8988T (cell line): ENCODE data around the gene TLR1.
"Not testable (repeated sequence)": the region's sequence is repeated elsewhere in the genome, so short reads cannot be mapped to it uniquely, and the experiment has no call there.

Experiments used
- DNase-seq: peaks from one replicate; pipeline ENCODE4 v3.0.0; 2011

Gene TLR1

DNA sequence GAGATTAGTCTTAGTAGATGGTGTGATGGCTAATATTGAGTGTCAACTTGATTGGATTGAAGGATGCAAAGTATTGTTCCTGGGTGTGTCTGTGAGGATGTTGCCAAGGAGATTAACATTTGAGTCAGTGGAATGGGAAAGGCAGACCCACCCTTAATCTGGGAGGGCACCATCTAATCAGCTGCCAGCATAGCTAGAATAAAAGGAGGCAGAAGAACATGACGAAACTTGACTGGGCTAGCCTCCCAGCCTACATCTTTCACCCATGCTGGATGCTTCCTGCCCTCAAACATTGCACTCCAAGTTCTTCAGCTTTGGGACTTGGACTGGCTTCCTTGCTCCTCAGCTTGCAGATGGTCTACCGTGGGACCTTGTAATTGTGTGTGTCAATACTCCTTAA is 34.3 kb downstream of the TLR1 start:
- not testable (repeated sequence) for DNase-seq

DNA sequence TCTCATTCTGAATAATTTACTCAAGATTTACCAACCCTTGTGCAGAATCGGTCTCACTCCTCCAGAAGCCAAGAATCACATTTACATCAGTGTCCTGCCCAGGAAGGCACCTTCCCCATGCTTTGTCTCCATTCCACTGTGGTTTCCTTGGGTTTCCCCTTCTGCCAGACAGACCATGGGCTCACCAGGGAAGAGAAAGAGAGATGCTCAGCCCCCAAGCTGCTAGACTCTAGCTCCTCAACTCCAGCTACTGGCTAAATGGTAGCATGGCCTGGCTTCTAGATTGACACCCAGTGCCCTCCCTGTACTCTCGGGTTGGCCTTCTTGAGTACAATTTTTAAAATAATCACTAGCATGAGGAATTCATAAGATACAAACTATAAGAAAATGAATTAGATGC is 34.7 kb downstream of the TLR1 start:
- no peak for DNase-seq

DNA sequence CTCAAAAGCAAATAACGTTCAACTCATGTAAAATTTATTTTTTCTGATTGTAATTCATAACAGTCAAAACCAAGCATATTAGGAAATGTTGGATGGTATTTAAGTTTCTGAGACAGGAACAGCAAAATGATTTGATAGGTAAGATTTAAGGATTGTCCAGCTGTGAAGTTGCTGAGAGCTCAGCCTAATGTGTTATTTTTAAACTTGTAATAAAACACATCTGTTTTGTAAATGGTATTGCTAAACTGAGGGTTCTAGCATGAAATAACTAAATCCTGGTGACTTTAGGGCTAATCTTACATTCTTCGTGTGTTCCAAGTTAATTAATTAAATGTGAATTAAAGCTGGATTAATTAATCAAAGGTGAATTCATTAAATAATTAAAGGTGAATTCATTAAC is 35.1 kb downstream of the TLR1 start:
- DNase-seq: no peak

GRCh38 chr4:38768968-38769394 is 35.6 kb downstream of the TLR1 start:
- DNase-seq: no peak

DNA sequence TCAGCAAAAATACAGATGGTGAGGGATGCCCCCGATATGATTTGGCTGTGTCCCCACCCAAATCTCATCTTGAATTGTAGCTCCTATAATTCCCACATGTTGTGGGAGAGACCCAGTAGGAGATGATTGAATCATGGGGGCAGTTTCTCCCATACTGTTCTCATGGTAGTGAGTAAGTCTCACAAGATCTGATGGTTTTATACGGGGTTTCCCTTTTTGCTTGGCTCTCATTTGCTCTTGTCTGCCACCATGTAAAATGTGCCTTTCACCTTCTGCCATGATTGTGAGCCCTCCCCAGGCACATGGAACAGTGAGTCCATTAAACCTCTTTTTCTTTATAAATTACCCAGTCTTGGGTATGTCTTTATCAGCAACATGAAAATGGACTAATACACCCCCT is 37.7 kb downstream of the TLR1 start:
- DNase-seq: not testable (repeated sequence)

GRCh38 chr4:38765382-38765781 is 39.2 kb downstream of the TLR1 start:
- DNase-seq: no peak

DNA sequence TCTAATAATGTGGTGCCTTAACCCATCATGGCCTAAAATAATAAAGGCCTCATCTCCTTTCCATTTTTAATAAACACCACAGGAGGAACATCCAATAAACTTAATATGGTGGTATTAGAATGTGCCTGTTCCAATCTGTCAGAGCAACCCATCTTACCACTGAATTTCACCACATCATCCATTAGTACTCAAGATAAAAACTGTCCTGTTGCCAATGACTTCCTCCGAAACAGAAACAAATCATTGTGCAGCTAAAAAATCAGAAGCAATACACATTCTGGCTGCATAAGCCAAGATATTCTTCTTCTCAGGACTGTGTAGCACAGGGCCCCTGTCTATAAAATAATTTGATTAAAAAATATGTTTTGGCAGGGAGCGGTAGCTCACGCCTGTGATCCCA is 40.3 kb downstream of the TLR1 start:
- no peak for DNase-seq

- DNase-seq: no peak
Measured at GRCh38 chr4:38762560-38762959, 42.0 kb downstream of the TLR1 start.

DNA sequence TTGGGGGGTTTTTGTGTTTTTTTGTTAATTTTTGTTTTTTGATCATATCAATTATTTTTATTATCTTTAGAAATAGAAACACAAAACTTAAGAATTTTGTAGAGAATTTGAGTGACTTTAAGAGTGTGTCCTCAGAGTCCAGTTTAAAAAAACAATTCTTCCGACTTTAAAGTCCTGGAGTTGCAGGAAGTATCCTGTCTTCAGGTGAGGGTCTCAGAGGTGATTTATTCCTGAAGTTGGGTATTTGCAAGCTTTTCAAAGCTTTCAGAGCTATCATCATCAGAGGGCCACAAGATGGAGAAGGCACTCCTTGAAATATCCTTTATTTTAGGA is 44.8 kb downstream of the TLR1 start:
- no peak for DNase-seq

DNA sequence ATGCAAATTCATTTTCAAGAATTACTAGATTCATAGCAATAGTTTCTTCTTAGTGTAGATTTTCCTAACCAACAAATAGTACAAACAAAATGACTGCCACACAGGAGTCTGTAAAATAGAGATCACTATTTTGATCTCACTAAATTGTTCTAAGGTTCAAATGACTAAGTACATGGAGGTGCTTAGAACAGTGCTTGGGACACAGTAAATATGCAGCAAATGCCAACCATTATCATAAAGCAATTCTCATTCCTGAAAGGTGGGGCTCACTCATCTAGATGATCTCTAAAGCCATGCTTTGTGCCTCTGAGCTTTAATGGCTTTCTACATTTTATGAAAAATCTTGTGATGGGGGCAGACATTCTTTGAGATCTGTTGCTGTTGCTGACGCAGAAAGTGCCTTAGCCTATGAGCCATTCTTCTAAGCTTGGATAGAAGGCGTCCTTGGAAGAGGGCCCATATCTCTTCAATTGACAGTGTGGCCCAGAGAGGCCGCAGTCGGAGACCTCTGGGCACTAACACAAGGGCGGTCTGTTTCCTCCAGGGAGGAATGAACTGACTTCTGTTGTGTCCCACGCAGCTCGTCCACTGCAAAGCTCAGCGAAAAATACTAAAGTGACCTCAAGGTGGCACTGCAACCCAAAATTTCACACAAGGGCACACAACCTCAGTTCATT is 45.3 kb downstream of the TLR1 start:
- no peak for DNase-seq

- no peak for DNase-seq
Measured at GRCh38 chr4:38757945-38758600, 46.5 kb downstream of the TLR1 start.

GRCh38 chr4:38752941-38753806 is 51.4 kb downstream of the TLR1 start:
- DNase-seq: no peak

DNA sequence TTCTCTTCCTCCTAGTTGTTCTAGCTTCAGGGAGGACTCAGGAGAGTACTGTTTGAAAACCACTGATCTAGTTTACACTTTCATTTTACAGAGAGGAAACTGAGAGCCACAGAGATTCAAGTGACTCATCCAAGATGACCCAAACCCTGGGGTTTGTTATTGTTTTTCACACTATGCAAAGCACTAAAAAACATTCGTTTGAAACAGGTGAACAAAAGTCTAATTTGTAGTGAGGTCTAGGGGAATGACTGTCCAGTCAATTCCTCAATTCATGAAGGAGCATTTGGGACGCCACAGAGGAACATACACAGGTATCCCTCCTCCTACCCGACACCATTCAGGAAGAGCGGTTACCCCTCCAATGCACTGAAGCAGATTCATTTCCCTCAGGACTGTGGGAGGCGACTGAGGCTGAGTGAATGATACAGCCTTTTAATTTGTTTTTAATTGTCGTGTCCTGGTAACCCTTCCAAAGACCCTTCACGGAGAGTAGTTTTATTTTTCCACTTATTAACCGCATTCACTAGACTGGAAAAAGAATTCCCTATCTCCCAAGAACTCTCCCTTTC is 52.1 kb downstream of the TLR1 start:
- DNase-seq: no peak

DNA sequence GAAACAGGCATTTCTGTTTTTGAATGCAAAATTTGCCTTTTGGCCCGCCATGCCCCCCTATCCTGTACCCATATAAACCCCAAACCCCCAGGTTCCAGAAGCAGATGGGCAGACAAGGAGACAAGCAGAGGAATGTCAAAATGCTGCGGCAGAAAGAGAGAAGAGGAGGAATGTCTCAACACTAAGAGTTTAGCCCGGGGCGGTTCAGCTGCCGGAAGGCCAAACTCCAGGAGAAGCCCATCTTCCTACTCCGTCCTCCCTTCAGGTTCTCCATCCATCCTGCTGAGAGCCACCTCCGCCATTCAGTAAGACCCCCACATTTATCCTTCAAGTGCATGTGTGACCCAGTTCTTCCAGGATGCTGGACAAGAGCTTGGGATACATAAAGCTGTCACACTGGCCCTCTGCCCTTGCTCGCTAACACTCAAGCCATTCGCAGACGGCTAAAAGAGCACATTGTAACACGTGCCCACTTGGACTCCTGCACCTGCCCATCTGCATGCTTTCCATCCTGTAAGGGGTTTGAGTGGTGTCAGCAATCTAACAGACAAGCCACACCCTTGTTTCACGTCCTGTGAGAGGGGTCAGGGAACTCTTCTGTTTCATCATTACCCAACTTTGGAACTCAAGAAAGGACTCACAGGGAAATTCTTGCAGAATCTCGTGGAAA is 53.1 kb downstream of the TLR1 start:
- no peak for DNase-seq

- no peak for DNase-seq
Measured at GRCh38 chr4:38749336-38749735, 55.3 kb downstream of the TLR1 start.

GRCh38 chr4:38747629-38748028 is 57.0 kb downstream of the TLR1 start:
- DNase-seq: no peak
